Right atrium auricular region (tissue), 2 donors: Measurements from ENCODE around the gene ARF1. TPM values are rescaled to one million over a fixed set of nuclear protein-coding genes. Genes with fewer than 3 reads are reported as not detected.
A peak's percentile ranks its signal among the peaks of the same experiment; 100 is the strongest.

ENCODE experiments used
- DNase-seq: peaks from one replicate; pipeline ENCODE4 v3.0.0-alpha.2; 2019; ENCODE audit warnings: low spot score
- H3K27ac ChIP-seq, 2 donors: fragments of 200-600 bp; sonication (generic); 1 replicate in 1 of 2; 2 replicates in 1 of 2; pipeline ENCODE4 v1.5.1; 2016 to 2019
- H3K27me3 ChIP-seq, 2 donors: fragments of 200-600 bp; sonication (generic); one replicate each; pipeline versions ENCODE4 v1.5.1 to v1.6.0; 2017 to 2019
- H3K36me3 ChIP-seq: fragments of 200-600 bp; sonication (generic); one replicate; pipeline ENCODE4 v1.5.1; 2016
- H3K4me1 ChIP-seq, 2 donors: fragments of 200-600 bp; sonication (generic); one replicate each; pipeline versions ENCODE4 v1.5.1 to v1.6.0; 2017 to 2019
- H3K4me3 ChIP-seq, 2 donors: fragments of 200-600 bp; sonication (generic); 1 replicate in 1 of 2; 2 replicates in 1 of 2; pipeline ENCODE4 v1.5.1; 2017 to 2019; ENCODE audit warnings: mild to moderate bottlenecking in 1 of 2, moderate library complexity in 1 of 2
- H3K9me3 ChIP-seq, 2 donors: fragments of 200-600 bp; sonication (generic); one replicate each; pipeline ENCODE4 v1.5.1; 2019
- microRNA-seq, 2 donors: library from miRNA; unstranded; fragments of <30 nt; microRNA quantifications; one replicate each; pipeline ENCODE4, GENCODE V29; 2016 to 2017; ENCODE audit warnings: borderline number of aligned reads in 2 of 2, borderline replicate concordance in 1 of 2
- total RNA-seq, 2 donors: library from RNA; depleted of rRNA; stranded (reverse); fragments of >200 nt; gene quantifications; one replicate each; pipeline ENCODE4 v1.1.0, GENCODE V29; 2016
- TF ChIP-seq, protein P1 (sequence below), 2 donors: fragments of 200-600 bp; sonication (generic); IDR thresholded peaks; one replicate each; pipeline ENCODE4 v1.5.1; 2019; ENCODE audit warnings: antibody characterized with exemption in 2 of 2

The ARF1 gene
- total RNA-seq, 2 donors from 2014 or later: 375 to 422 TPM

- Histone ChIP-seq H3K9me3 (no peaks in the 10 kb centered on the region), H3K27me3 (no peaks in the 10 kb centered on the region), H3K4me1 (peaks cover 7 to 76% of the 10 kb centered on the region in 2 donors), H3K27ac (peak overlapping the region; percentile 82 to 83), H3K36me3 (peaks cover 29% of the 10 kb centered on the region), H3K4me3 (no peak overlapping the region)
- TF ChIP-seq, protein P1, sequence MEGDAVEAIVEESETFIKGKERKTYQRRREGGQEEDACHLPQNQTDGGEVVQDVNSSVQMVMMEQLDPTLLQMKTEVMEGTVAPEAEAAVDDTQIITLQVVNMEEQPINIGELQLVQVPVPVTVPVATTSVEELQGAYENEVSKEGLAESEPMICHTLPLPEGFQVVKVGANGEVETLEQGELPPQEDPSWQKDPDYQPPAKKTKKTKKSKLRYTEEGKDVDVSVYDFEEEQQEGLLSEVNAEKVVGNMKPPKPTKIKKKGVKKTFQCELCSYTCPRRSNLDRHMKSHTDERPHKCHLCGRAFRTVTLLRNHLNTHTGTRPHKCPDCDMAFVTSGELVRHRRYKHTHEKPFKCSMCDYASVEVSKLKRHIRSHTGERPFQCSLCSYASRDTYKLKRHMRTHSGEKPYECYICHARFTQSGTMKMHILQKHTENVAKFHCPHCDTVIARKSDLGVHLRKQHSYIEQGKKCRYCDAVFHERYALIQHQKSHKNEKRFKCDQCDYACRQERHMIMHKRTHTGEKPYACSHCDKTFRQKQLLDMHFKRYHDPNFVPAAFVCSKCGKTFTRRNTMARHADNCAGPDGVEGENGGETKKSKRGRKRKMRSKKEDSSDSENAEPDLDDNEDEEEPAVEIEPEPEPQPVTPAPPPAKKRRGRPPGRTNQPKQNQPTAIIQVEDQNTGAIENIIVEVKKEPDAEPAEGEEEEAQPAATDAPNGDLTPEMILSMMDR (IDR thresholded peaks at IDR 0.05): no peak
- DNase-seq: no peak
Observed at GRCh38 chr1:228147768-228148167, 65.3 kb downstream of the ARF1 start.

DNA sequence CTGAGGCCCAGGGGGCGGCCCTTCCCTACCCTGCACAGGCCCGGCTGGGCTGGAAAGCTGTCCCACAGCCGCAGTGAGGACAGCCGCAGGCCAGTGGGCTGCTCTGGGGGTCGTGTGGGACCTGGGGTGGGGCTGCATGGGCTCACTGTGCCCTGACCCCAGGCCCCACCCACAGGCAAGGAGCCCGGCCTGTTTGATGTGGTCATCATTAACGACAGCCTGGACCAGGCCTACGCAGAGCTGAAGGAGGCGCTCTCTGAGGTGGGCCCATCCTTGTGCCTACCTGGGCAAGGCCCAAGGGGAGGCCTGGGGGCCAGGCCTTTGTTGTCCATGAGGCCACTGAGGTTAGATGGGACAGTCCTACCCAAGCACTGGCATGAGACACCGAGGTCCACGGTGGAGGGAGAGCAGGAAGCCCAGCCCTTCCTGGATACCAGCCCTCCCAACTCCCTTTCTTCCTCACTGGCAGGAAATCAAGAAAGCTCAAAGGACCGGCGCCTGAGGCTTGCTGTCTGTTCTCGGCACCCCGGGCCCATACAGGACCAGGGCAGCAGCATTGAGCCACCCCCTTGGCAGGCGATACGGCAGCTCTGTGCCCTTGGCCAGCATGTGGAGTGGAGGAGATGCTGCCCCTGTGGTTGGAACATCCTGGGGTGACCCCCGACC, 65.8 kb downstream of the ARF1 start:
- Histone ChIP-seq H3K36me3 (peaks cover 29% of the 10 kb centered on the region), H3K27me3 (no peaks in the 10 kb centered on the region), H3K4me3 (no peak overlapping the region), H3K4me1 (peaks cover 7 to 70% of the 10 kb centered on the region in 2 donors), H3K27ac (peak overlapping the region; percentile 82 to 83), H3K9me3 (no peaks in the 10 kb centered on the region)
- TF ChIP-seq, protein P1 (IDR thresholded peaks at IDR 0.05): no peak
- DNase-seq: no peak

Small RNA genes within 50 kb of the gene (microRNA-seq; reads per million reads assigned to microRNA genes)
- gene MIR3620: 1.4 to 7.8 reads per million in 2 donors

Other genes with a start within 250 kb of the ARF1 start
- gene WNT9A, start 134.8 kb upstream of the ARF1 start, total RNA-seq: 1 to 10 TPM in 1 of 2 donors, under 1 TPM in 1; 0.78 to 2.2 TPM
- gene WNT3A, start 75.7 kb upstream of the ARF1 start, total RNA-seq: not detected
- 1 to 10 TPM; 4.5 to 4.9 TPM for gene C1orf35, start 20.6 kb downstream of the ARF1 start, total RNA-seq
- 10 to 100 TPM; 76.6 to 81.2 TPM for gene MRPL55, start 26.6 kb downstream of the ARF1 start, total RNA-seq
- 100 to 1,000 TPM; 179 to 277 TPM for gene GUK1, start 57.6 kb downstream of the ARF1 start, total RNA-seq
- 1 to 10 TPM in 1 of 2 donors, under 1 TPM in 1; 0.93 to 2.3 TPM for gene GJC2, start 67.2 kb downstream of the ARF1 start, total RNA-seq
- 1 to 10 TPM; 6.7 to 7.1 TPM for gene IBA57, start 83.1 kb downstream of the ARF1 start, total RNA-seq
- gene OBSCN, start 125.3 kb downstream of the ARF1 start, total RNA-seq: 100 to 1,000 TPM; 159 to 317 TPM